Neural crest cell (in vitro differentiated cells): ENCODE results near the gene ASPDH. TPM values are rescaled to one million over a fixed set of nuclear protein-coding genes. Genes with fewer than 3 reads are reported as not detected.

ENCODE experiments used
- DNase-seq: peaks from one replicate; pipeline ENCODE4 v3.0.0; 2021; ENCODE audit warnings: low read depth, mixed read lengths, low spot score
- H3K27ac Mint-ChIP-seq: one replicate; pipeline ENCODE4 v1.8.0; 2021; ENCODE audit warnings: mild to moderate bottlenecking, mixed read lengths; ENCODE audit not compliant: unreplicated experiment
- H3K27me3 Mint-ChIP-seq: 2 replicates; pipeline ENCODE4 v1.8.0; 2021; ENCODE audit warnings: low read depth, mild to moderate bottlenecking, mixed read lengths
- H3K36me3 Mint-ChIP-seq: 2 replicates; pipeline ENCODE4 v1.8.0; 2021; ENCODE audit warnings: low read depth, mild to moderate bottlenecking, mixed read lengths
- H3K4me1 Mint-ChIP-seq: 2 replicates; pipeline ENCODE4 v1.8.0; 2021; ENCODE audit warnings: mixed read lengths
- H3K4me3 Mint-ChIP-seq: one replicate; pipeline ENCODE4 v1.8.0; 2021; ENCODE audit warnings: mild to moderate bottlenecking, mixed read lengths
- H3K9me3 Mint-ChIP-seq: 2 replicates; pipeline ENCODE4 v1.8.0; 2021; ENCODE audit warnings: mixed read lengths
- CTCF ChIP-seq: fragments of 200-600 bp; sonication (generic); conservative IDR thresholded peaks from 2 replicates; pipeline ENCODE4 v1.5.0; 2021; ENCODE audit warnings: antibody characterized with exemption, mild to moderate bottlenecking
- total RNA-seq: library from RNA; stranded (reverse); gene quantifications from 2 replicates; pipeline ENCODE4 v1.2.1, GENCODE V29; 2021

ASPDH gene
- total RNA-seq, 1 donor from 2014 or later, result 1.2 TPM

GRCh38 chr19:50550594-50550966, 36.9 kb upstream of the ASPDH start:
- no peak for TF ChIP-seq CTCF
- H3K27me3 Mint-ChIP-seq, result no peaks in the 10 kb centered on the region
- no peak overlapping the region for H3K27ac Mint-ChIP-seq
- no peaks in the 10 kb centered on the region for H3K9me3 Mint-ChIP-seq
- no peak for DNase-seq
- H3K4me3 Mint-ChIP-seq, result peak overlapping the region; percentile 62
- peaks cover 33% of the 10 kb centered on the region for H3K4me1 Mint-ChIP-seq
- H3K36me3 Mint-ChIP-seq, result no peaks in the 10 kb centered on the region

GRCh38 chr19:50549927-50550593, 36.3 kb upstream of the ASPDH start:
- H3K36me3 Mint-ChIP-seq, result no peaks in the 10 kb centered on the region
- no peak for TF ChIP-seq CTCF
- no peaks in the 10 kb centered on the region for H3K27me3 Mint-ChIP-seq
- peaks cover 33% of the 10 kb centered on the region for H3K4me1 Mint-ChIP-seq
- peak overlapping the region; percentile 62 for H3K4me3 Mint-ChIP-seq
- no peak for DNase-seq
- H3K27ac Mint-ChIP-seq, result no peak overlapping the region
- no peaks in the 10 kb centered on the region for H3K9me3 Mint-ChIP-seq

- no peaks in the 10 kb centered on the region for H3K27me3 Mint-ChIP-seq
- DNase-seq, result no peak
Observed at GRCh38 chr19:50549059-50549926, 35.6 kb upstream of the ASPDH start.

GRCh38 chr19:50548191-50549058, 34.7 kb upstream of the ASPDH start:
- peaks cover 29% of the 10 kb centered on the region for H3K4me1 Mint-ChIP-seq
- no peak for TF ChIP-seq CTCF
- no peaks in the 10 kb centered on the region for H3K36me3 Mint-ChIP-seq
- no peaks in the 10 kb centered on the region for H3K9me3 Mint-ChIP-seq
- H3K27me3 Mint-ChIP-seq, result no peaks in the 10 kb centered on the region
- no peak overlapping the region for H3K4me3 Mint-ChIP-seq
- no peak overlapping the region for H3K27ac Mint-ChIP-seq
- DNase-seq, result no peak

More at GRCh38 chr19:50549059-50549926, 35.6 kb upstream of the ASPDH start:
- TF ChIP-seq CTCF, result no peak
- Mint-ChIP-seq H3K36me3 (no peaks in the 10 kb centered on the region), H3K9me3 (no peaks in the 10 kb centered on the region), H3K4me3 (no peak overlapping the region), H3K27ac (no peak overlapping the region), H3K4me1 (peaks cover 29% of the 10 kb centered on the region)
